Psoas muscle (tissue), 8 donors: Measurements from ENCODE around the gene ITGB3. TPM values are rescaled to one million over a fixed set of nuclear protein-coding genes. Genes with fewer than 3 reads are reported as not detected.

Experiments used
- ATAC-seq, 4 donors: fragments of 200-7000 bp; cut with Tn5 transposase; one replicate each; pipeline ENCODE4 v1.9.1; 2020; ENCODE audit warnings: moderate library complexity in 3 of 4, mild to moderate bottlenecking in 2 of 4
- DNase-seq, 2 donors: peaks; one replicate each; pipeline ENCODE4 v3.0.0-alpha.2; 2020
- H3K27ac ChIP-seq: fragments of 200-600 bp; one replicate; pipeline ENCODE4 v1.8.0; 2022
- H3K27me3 ChIP-seq, 3 donors: fragments of 200-600 bp in 1 of 3; one replicate each; pipeline versions ENCODE4 v1.6.1 to v1.8.0; 2013 to 2022; ENCODE audit warnings: low read length in 2 of 3, mild to moderate bottlenecking in 2 of 3, moderate library complexity in 1 of 3; ENCODE audit not compliant: insufficient read depth in 3 of 3
- H3K36me3 ChIP-seq, 2 donors: fragments of 200-600 bp in 1 of 2; one replicate each; pipeline versions ENCODE4 v1.6.1 to v1.8.0; 2013 to 2022; ENCODE audit warnings: low read depth in 1 of 2, mild to moderate bottlenecking in 1 of 2, moderate library complexity in 1 of 2; ENCODE audit not compliant: insufficient read depth in 1 of 2
- H3K4me1 ChIP-seq: fragments of 200-600 bp; one replicate; pipeline ENCODE4 v1.8.0; 2022
- H3K4me3 ChIP-seq: fragments of 200-600 bp; one replicate; pipeline ENCODE4 v1.8.0; 2022; ENCODE audit warnings: mild to moderate bottlenecking
- H3K9me3 ChIP-seq: fragments of 200-600 bp; one replicate; pipeline ENCODE4 v1.8.0; 2022
- CTCF ChIP-seq: fragments of 200-600 bp; IDR thresholded peaks from one replicate; pipeline ENCODE4 v1.8.0; 2022; ENCODE audit warnings: antibody characterized with exemption
- WGBS, 3 donors: extraction: QIAGEN DNeasy Blood & Tissue Kit; methylation state at CpG; one replicate each; pipeline versions ENCODE4 v1.1.6 to v1.1.7; 2013; 5-methylcytosine and 5-hydroxymethylcytosine counted together
- intact Hi-C, 2 donors: fragments of 100-400 bp; cut with DNase I; formaldehyde crosslinking; loops; one replicate each; pipeline versions ENCODE4 v1.11.0 to v1.14.2; 2022
- polyA plus RNA-seq, 3 donors: library from polyadenylated mRNA; stranded (reverse); fragments of 200-250 nt; gene quantifications; one replicate each; pipeline ENCODE4 v1.2.3, GENCODE V29; 2013
- total RNA-seq, 4 donors: library from RNA; stranded (reverse); fragmentation: NEBNext Ultra II Directional in 2 of 4; extraction: Animal tissue kit (Norgen Biotek cat#: 25700) in 2 of 4; gene quantifications; one replicate each; pipeline versions ENCODE4 v1.2.1 to v1.2.4, GENCODE V29; 2021 to 2023
- donor health status: healthy with polysubstance abuse.
- donor health status: DM: no; HTN: no; CAD: no; lungs with moderate emphysema.
- donor health status: Bipolar disorder and iron deficiency.
- donor health status: healthy.
- donor health status: DM: yes; HTN: yes; CAD: no.
- donor health status: DM: no; HTN: no; CAD: no.
- donor health status: DM: no; HTN: no; CAD: no.
- donor health status: DM: yes; HTN: yes; CAD: no.

The ITGB3 gene
- total and polyA plus RNA-seq, 7 donors, result 0.32 to 5.4 (median 1.5) TPM

- H3K4me3 ChIP-seq, result no peak overlapping the region
- DNase-seq (no peak), ATAC-seq (peak in 3 of 4 donors; percentile 17 to 30 (median 27))
- peak overlapping the region; percentile 23 for H3K27ac ChIP-seq
- no peaks in the 10 kb centered on the region for H3K9me3 ChIP-seq
- intact Hi-C loops, result no loop called here
- no peaks in the 10 kb centered on the region for H3K36me3 ChIP-seq
- no peaks in the 10 kb centered on the region for H3K27me3 ChIP-seq
- peaks cover 4% of the 10 kb centered on the region for H3K4me1 ChIP-seq
- no peak for TF ChIP-seq CTCF
- 58 to 68% (median 59%) methylated on average over 4 of the region's 4 CpGs for WGBS, 3 donors
Observed at GRCh38 chr17:47305302-47305923, 51.8 kb downstream of the ITGB3 start.

GRCh38 chr17:47310186-47310733 is 56.6 kb downstream of the ITGB3 start:
- no peak overlapping the region for H3K27ac ChIP-seq
- no peaks in the 10 kb centered on the region for H3K36me3 ChIP-seq
- ATAC-seq (no peak), DNase-seq (no peak)
- no peak overlapping the region for H3K4me3 ChIP-seq
- H3K9me3 ChIP-seq, result no peaks in the 10 kb centered on the region
- H3K27me3 ChIP-seq, result no peaks in the 10 kb centered on the region
- WGBS, 3 donors, result 74 to 76% (median 75%) methylated on average over 4 of the region's 4 CpGs
- intact Hi-C loops, result no loop called here
- no peak for TF ChIP-seq CTCF
- no peaks in the 10 kb centered on the region for H3K4me1 ChIP-seq

- Histone ChIP-seq H3K27ac (no peak overlapping the region), H3K36me3 (no peaks in the 10 kb centered on the region), H3K4me1 (no peaks in the 10 kb centered on the region), H3K27me3 (no peaks in the 10 kb centered on the region), H3K9me3 (no peaks in the 10 kb centered on the region), H3K4me3 (no peak overlapping the region)
- intact Hi-C loops, result no loop called here
- no peak for TF ChIP-seq CTCF
- ATAC-seq (no peak), DNase-seq (no peak)
Observed at GRCh38 chr17:47311420-47311819, 57.8 kb downstream of the ITGB3 start.

- TF ChIP-seq CTCF, result peak; percentile 87
- intact Hi-C loops, result loop anchor here (1.0 to 2.0 kb wide), 2 partner anchors 85 to 86 kb away; no protein-coding TSS in a partner anchor
- no peaks in the 10 kb centered on the region for H3K36me3 ChIP-seq
- H3K27ac ChIP-seq, result no peak overlapping the region
- DNase-seq, result no peak
- peak; percentile 74 to 88 (median 78) for ATAC-seq
- no peak overlapping the region for H3K4me3 ChIP-seq
- no peaks in the 10 kb centered on the region for H3K4me1 ChIP-seq
- 18 to 20% (median 19%) methylated on average over 7 of the region's 7 CpGs for WGBS, 3 donors
- no peaks in the 10 kb centered on the region for H3K27me3 ChIP-seq
- no peaks in the 10 kb centered on the region for H3K9me3 ChIP-seq
Observed at GRCh38 chr17:47315451-47316266, 62.0 kb downstream of the ITGB3 start.
